GM12801 (cell line): ENCODE data around the gene MRPL50.

Experiments used
- CTCF ChIP-seq: IDR thresholded peaks from one replicate; pipeline ENCODE4 v1.5.1; 2011; ENCODE audit warnings: control low read depth; ENCODE audit not compliant: insufficient read length; ENCODE audit errors: extremely low read depth

Gene MRPL50

GRCh38 chr9:101365181-101365580, 33.2 kb downstream of the MRPL50 start:
- no peak for TF ChIP-seq CTCF

GRCh38 chr9:101362450-101362849, 36.0 kb downstream of the MRPL50 start:
- no peak for TF ChIP-seq CTCF

GRCh38 chr9:101360647-101361046, 37.8 kb downstream of the MRPL50 start:
- no peak for TF ChIP-seq CTCF

DNA sequence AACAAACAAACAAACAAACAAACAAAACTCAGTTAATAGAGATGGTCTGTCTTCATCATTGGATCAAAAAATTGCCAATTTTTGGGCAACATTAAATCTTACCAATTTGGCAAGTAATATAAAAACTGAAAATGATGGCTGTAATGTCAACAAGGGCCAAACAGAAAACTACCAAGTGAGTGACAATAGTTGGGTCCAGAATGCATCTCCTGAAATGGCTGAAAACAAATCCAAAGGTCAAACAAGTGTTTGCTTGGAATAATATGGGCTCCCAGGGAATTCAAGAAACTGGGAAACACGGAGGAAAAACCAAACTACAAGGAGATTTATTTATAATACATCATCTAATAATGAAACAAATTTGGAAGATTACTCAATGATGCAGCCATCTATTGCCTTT, 38.7 kb downstream of the MRPL50 start:
- TF ChIP-seq CTCF: no peak

GRCh38 chr9:101356619-101357018, 41.8 kb downstream of the MRPL50 start:
- TF ChIP-seq CTCF: no peak

DNA sequence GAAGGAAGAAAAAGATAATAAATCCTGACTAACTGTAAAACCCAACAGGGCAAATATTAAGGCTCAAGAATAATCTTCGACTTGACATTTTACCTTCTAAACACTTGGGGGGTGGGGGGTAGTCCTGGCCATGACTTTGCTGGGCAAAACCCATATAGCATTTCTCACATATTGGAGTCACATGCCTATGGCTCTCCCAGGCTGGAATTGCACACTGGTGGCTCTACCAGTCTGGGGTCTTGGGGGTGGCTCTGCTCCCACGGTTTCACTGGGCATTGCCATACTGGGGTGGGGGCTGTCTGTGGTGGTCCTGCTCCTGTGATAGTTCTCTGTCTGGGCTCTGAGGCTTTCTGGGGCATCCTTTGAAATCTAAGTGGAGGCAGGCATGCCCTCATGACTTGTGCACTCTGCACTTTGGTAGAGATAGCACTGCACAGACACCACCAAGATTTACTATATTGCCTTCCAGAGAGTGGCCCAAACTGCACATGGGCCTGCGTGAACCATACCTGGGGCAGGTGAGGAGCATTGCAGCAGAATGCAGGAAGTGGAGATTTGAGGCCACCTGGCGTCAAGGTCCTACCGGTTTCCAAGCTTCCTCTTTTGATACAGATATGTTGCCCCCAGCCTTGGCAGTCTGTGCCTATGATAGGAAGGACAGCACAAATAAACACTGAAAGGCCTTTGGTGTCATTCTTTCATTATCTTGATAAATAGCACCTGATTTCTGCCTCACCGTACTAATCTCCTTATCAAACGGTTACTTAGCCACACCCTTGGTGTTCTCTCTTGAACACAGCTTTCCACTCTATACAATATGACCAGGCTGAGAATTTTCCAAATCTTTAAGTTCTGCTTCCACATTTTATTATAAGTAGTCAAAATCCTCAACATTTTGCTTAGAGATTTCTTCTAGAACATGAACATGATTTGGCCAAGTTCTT, 43.4 kb downstream of the MRPL50 start:
- TF ChIP-seq CTCF: no peak

- no peak for TF ChIP-seq CTCF
These were observed 44.2 kb downstream of the MRPL50 start for GRCh38 chr9:101354143-101354764.
